K562 (cell line): Measurements from ENCODE around the gene FASTK. TPM values are rescaled to one million over a fixed set of nuclear protein-coding genes. Genes with fewer than 3 reads are reported as not detected.

ENCODE experiments used
- BRF1 ChIP-seq: IDR thresholded peaks from 3 replicates; pipeline ENCODE4 v1.6.1; 2011; ENCODE audit warnings: borderline replicate concordance, mild to moderate bottlenecking; ENCODE audit not compliant: insufficient read length; ENCODE audit errors: extremely low read depth
- PPARD ChIP-seq: fragments of 250-450 bp; sonication (Bioruptor Pico); IDR thresholded peaks from 2 replicates; pipeline ENCODE4 v1.8.0; 2022; ENCODE audit warnings: inconsistent platforms, mild to moderate bottlenecking, moderate library complexity
- RB1 ChIP-seq: fragments of 450-650 bp; IDR thresholded peaks from 2 replicates; pipeline ENCODE4 v1.6.1; 2017; ENCODE audit warnings: low read depth, mild to moderate bottlenecking
- TAL1 ChIP-seq: fragments of 450-650 bp; IDR thresholded peaks from 2 replicates; pipeline ENCODE4 v1.6.1; 2016; ENCODE audit warnings: mild to moderate bottlenecking
- TCF7L2 ChIP-seq: fragments of 150-350 bp; IDR thresholded peaks from 2 replicates; pipeline ENCODE4 v1.6.1; 2016; ENCODE audit warnings: low read depth, mild to moderate bottlenecking, low read length, moderate library complexity
- YY1 ChIP-seq, 3 experiments: IDR thresholded peaks; 2 replicates each; pipeline ENCODE4 v1.6.1; 2011; ENCODE audit warnings: low read length in 2 of 3, mild to moderate bottlenecking in 2 of 3, moderate library complexity in 2 of 3, borderline replicate concordance in 1 of 3, control low read depth in 1 of 3, low read depth in 1 of 3; ENCODE audit not compliant: insufficient read depth in 3 of 3, insufficient replicate concordance in 2 of 3, control insufficient read depth in 1 of 3, insufficient read length in 1 of 3; ENCODE audit errors: extremely low read depth in 1 of 3
- polyA plus RNA-seq, 8 experiments: library from polyadenylated mRNA; depleted of rRNA in 4 of 8; stranded (reverse) in 5 of 8; unstranded in 3 of 8; fragments of >200 nt; fragmentation: Nextera tagmentation in 2 of 8; fragmentation: Illumina TruSeq in 1 of 8; extraction: Ambion mirVana in 2 of 8; extraction: Trizol in 1 of 8; gene quantifications; 2 replicates each; pipeline versions ENCODE4 v1.2.1 to v1.2.3, GENCODE V29; 2011 to 2014; ENCODE audit warnings: inconsistent platforms in 1 of 8, missing spikeins in 1 of 8
- total RNA-seq, 7 experiments: library from RNA; depleted of rRNA in 6 of 7; stranded (reverse); fragments of >200 nt in 6 of 7; fragmentation: Illumina TruSeq in 2 of 7; extraction: Trizol in 2 of 7; gene quantifications; 2 replicates each; pipeline versions ENCODE4 v1.2.1 to v1.2.3, GENCODE V29; 2011 to 2021; ENCODE audit warnings: low replicate concordance in 1 of 7
- TF ChIP-seq, protein P1 (sequence below): fragments of 200-600 bp; sonication (generic); IDR thresholded peaks from one replicate; pipeline ENCODE4 v1.6.1; 2012; ENCODE audit warnings: mild to moderate bottlenecking, low read depth, low read length, inconsistent platforms
- TF ChIP-seq, protein P2 (sequence below): fragments of 250-450 bp; sonication (Bioruptor Pico); IDR thresholded peaks from 2 replicates; pipeline ENCODE4 v1.8.0; 2021; ENCODE audit warnings: moderate library complexity, mild to moderate bottlenecking, inconsistent platforms
- TF ChIP-seq, protein P3 (sequence below): sonication (generic); formaldehyde crosslinking; IDR thresholded peaks from 2 replicates; pipeline ENCODE4 v1.8.0; 2022; ENCODE audit warnings: missing genetic modification reagents, mild to moderate bottlenecking, moderate library complexity, borderline replicate concordance

Gene FASTK
- total and polyA plus RNA-seq, 9 of the 15 experiments (the other 6 are each of a cell fraction or from before 2014, with no cell fraction given): 0.51 to 150 (median 48.2) TPM

DNA sequence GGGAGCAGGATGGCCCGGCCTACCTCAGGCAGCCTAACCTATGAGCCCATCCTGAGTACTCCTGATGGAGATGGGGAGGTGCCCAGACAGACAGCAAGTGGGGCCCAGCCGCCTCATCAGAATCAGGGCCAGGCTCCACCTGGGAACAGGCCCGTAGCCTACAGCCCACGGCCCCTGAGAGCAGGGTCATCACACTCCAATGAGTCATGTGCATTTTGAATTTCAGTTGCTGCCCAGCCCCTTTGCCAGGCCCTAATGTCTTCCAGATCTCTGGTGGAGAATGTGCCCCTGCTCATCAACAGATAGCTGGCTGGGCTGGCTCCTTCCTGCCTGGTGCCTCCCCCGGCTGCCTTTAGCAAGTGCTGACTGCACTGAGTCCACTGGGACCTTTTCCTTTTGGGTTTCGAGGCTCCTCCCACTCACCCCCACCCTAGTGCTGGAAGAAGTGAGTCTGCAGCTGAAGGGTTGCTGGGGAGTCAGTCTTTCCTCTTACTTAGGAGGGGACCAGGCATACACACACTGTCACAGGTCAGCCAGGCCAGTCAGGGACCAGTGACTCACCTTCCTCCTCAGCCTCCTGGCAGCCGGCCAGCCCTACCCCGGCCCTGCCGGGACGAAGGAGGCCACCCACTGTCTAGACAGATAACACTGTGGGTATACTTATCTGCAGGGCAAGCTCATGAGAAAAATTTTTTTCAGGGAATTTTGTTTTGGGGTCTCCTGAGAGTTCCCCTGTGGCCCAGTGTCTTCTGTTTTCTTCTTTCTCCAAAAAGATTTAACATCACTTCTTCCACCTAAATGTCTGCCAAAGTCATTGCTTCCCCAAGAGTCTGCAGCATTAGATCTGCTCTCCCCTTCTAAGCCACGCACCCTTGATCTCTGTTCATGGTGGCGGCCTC is 41.4 kb downstream of the FASTK start (continued):
- TF ChIP-seq, protein P1, sequence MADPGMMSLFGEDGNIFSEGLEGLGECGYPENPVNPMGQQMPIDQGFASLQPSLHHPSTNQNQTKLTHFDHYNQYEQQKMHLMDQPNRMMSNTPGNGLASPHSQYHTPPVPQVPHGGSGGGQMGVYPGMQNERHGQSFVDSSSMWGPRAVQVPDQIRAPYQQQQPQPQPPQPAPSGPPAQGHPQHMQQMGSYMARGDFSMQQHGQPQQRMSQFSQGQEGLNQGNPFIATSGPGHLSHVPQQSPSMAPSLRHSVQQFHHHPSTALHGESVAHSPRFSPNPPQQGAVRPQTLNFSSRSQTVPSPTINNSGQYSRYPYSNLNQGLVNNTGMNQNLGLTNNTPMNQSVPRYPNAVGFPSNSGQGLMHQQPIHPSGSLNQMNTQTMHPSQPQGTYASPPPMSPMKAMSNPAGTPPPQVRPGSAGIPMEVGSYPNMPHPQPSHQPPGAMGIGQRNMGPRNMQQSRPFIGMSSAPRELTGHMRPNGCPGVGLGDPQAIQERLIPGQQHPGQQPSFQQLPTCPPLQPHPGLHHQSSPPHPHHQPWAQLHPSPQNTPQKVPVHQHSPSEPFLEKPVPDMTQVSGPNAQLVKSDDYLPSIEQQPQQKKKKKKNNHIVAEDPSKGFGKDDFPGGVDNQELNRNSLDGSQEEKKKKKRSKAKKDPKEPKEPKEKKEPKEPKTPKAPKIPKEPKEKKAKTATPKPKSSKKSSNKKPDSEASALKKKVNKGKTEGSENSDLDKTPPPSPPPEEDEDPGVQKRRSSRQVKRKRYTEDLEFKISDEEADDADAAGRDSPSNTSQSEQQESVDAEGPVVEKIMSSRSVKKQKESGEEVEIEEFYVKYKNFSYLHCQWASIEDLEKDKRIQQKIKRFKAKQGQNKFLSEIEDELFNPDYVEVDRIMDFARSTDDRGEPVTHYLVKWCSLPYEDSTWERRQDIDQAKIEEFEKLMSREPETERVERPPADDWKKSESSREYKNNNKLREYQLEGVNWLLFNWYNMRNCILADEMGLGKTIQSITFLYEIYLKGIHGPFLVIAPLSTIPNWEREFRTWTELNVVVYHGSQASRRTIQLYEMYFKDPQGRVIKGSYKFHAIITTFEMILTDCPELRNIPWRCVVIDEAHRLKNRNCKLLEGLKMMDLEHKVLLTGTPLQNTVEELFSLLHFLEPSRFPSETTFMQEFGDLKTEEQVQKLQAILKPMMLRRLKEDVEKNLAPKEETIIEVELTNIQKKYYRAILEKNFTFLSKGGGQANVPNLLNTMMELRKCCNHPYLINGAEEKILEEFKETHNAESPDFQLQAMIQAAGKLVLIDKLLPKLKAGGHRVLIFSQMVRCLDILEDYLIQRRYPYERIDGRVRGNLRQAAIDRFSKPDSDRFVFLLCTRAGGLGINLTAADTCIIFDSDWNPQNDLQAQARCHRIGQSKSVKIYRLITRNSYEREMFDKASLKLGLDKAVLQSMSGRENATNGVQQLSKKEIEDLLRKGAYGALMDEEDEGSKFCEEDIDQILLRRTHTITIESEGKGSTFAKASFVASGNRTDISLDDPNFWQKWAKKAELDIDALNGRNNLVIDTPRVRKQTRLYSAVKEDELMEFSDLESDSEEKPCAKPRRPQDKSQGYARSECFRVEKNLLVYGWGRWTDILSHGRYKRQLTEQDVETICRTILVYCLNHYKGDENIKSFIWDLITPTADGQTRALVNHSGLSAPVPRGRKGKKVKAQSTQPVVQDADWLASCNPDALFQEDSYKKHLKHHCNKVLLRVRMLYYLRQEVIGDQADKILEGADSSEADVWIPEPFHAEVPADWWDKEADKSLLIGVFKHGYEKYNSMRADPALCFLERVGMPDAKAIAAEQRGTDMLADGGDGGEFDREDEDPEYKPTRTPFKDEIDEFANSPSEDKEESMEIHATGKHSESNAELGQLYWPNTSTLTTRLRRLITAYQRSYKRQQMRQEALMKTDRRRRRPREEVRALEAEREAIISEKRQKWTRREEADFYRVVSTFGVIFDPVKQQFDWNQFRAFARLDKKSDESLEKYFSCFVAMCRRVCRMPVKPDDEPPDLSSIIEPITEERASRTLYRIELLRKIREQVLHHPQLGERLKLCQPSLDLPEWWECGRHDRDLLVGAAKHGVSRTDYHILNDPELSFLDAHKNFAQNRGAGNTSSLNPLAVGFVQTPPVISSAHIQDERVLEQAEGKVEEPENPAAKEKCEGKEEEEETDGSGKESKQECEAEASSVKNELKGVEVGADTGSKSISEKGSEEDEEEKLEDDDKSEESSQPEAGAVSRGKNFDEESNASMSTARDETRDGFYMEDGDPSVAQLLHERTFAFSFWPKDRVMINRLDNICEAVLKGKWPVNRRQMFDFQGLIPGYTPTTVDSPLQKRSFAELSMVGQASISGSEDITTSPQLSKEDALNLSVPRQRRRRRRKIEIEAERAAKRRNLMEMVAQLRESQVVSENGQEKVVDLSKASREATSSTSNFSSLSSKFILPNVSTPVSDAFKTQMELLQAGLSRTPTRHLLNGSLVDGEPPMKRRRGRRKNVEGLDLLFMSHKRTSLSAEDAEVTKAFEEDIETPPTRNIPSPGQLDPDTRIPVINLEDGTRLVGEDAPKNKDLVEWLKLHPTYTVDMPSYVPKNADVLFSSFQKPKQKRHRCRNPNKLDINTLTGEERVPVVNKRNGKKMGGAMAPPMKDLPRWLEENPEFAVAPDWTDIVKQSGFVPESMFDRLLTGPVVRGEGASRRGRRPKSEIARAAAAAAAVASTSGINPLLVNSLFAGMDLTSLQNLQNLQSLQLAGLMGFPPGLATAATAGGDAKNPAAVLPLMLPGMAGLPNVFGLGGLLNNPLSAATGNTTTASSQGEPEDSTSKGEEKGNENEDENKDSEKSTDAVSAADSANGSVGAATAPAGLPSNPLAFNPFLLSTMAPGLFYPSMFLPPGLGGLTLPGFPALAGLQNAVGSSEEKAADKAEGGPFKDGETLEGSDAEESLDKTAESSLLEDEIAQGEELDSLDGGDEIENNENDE: no peak
- TF ChIP-seq, protein P2, sequence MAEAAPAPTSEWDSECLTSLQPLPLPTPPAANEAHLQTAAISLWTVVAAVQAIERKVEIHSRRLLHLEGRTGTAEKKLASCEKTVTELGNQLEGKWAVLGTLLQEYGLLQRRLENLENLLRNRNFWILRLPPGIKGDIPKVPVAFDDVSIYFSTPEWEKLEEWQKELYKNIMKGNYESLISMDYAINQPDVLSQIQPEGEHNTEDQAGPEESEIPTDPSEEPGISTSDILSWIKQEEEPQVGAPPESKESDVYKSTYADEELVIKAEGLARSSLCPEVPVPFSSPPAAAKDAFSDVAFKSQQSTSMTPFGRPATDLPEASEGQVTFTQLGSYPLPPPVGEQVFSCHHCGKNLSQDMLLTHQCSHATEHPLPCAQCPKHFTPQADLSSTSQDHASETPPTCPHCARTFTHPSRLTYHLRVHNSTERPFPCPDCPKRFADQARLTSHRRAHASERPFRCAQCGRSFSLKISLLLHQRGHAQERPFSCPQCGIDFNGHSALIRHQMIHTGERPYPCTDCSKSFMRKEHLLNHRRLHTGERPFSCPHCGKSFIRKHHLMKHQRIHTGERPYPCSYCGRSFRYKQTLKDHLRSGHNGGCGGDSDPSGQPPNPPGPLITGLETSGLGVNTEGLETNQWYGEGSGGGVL: no peak
- TF ChIP-seq, protein P3, sequence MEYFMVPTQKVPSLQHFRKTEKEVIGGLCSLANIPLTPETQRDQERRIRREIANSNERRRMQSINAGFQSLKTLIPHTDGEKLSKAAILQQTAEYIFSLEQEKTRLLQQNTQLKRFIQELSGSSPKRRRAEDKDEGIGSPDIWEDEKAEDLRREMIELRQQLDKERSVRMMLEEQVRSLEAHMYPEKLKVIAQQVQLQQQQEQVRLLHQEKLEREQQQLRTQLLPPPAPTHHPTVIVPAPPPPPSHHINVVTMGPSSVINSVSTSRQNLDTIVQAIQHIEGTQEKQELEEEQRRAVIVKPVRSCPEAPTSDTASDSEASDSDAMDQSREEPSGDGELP (CRISPR knock-in tag): peak; percentile 94
- TF ChIP-seq RB1 (0 out of 2 replicates have a peak, but pooled peaks have one; percentile 30), YY1 (IDR thresholded peaks at IDR 0.05; ENCODE audit: borderline replicate concordance in 1 of 3, control insufficient read depth in 1 of 3, extremely low read depth in 1 of 3, insufficient read depth in 3 of 3, insufficient read length in 1 of 3, insufficient replicate concordance in 2 of 3, low read depth in 1 of 3, low read length in 2 of 3) (peak in 1 of 3 experiments; percentile 28), TAL1 (peak; percentile 89), TCF7L2 (no peak), PPARD (CRISPR knock-in tag) (no peak), BRF1 (no peak)
